Duodenal mucosa (tissue), 2 donors: ENCODE results near the gene CUL7.

Source experiments
- H3K27ac ChIP-seq: one replicate; pipeline ENCODE4 v1.7.0; 2013; ENCODE audit warnings: low read depth, low read length
- H3K27me3 ChIP-seq, 2 donors: one replicate each; pipeline ENCODE4 v1.7.0; 2013; ENCODE audit warnings: low read length in 2 of 2, control low read depth in 1 of 2; ENCODE audit not compliant: insufficient read depth in 2 of 2, control insufficient read depth in 1 of 2
- H3K36me3 ChIP-seq, 2 donors: one replicate each; pipeline ENCODE4 v1.7.0; 2013; ENCODE audit warnings: low read length in 2 of 2, control low read depth in 1 of 2; ENCODE audit not compliant: insufficient read depth in 2 of 2, control insufficient read depth in 1 of 2
- H3K4me1 ChIP-seq, 2 donors: one replicate each; pipeline ENCODE4 v1.7.0; 2013; ENCODE audit warnings: low read length in 2 of 2, control low read depth in 1 of 2; ENCODE audit not compliant: insufficient read depth in 2 of 2, control insufficient read depth in 1 of 2
- H3K4me3 ChIP-seq, 2 donors: one replicate each; pipeline ENCODE4 v1.7.0; 2013; ENCODE audit warnings: low read length in 2 of 2, low read depth in 1 of 2
- H3K9ac ChIP-seq, 2 donors: one replicate each; pipeline ENCODE4 v1.7.0; 2013; ENCODE audit warnings: low read length in 2 of 2, low read depth in 1 of 2
- H3K9me3 ChIP-seq, 2 donors: one replicate each; pipeline ENCODE4 v1.7.0; 2013; ENCODE audit warnings: low read length in 2 of 2, control low read depth in 1 of 2; ENCODE audit not compliant: control insufficient read depth in 1 of 2

The CUL7 gene

DNA sequence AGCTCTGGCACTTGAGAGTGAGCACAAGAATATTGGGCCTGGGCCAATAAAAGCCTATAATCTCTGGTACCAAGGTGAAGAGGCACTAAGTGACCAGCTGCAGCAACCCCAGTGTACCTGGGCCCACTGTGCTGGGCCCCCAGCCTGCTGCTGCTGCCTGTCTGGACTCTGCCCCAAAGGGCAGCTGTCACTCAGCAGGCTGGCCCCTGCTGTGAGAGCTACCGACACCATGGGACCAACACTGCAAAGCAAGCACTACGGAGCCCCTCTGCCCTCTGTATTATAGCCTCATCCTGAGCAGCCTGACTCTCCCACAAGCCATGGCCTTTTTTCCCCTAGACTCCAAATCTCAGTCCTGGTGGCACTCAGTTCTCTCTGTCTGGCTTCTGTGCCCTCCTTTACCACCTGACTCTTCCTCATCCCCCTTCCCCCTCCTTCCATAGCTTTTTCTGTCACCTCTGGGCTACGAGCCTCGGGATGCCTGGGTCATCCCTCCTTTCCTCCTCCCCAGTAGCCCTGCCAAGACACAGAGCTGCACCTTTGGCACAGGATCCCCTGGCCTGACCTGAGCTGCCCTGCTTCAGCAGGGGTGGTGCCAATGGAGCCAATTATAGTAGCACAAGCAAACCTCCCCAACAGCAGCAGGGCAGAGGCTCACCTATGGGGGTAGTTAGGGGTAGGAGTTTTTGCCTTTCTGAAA lies 18.0 kb downstream of the CUL7 start:
- Histone ChIP-seq H3K9me3 (no peaks in the 10 kb centered on the region), H3K4me3 (no peak overlapping the region), H3K27ac (no peak overlapping the region), H3K9ac (no peak overlapping the region), H3K36me3 (peaks cover 36 to 65% of the 10 kb centered on the region in 2 donors), H3K27me3 (no peaks in the 10 kb centered on the region), H3K4me1 (no peaks in the 10 kb centered on the region)

DNA sequence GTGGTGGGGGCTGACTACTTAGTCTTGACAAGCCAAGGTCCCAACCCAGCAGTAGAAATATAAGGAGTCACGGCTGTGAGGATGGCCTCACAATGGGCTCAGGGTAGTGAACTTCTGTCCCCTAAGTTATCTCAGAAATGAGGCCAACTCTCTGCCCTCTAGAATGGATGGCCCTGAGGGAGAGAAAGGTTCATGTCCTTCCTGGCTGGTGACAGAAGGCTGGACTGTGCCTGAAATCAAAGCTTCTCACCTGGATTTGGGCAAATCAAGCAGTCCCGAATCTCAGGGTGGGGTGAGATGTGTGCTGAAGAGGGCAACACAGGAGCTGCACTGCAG lies 19.5 kb downstream of the CUL7 start:
- Histone ChIP-seq H3K36me3 (peaks cover 39 to 64% of the 10 kb centered on the region in 2 donors), H3K4me3 (no peak overlapping the region), H3K27ac (no peak overlapping the region)

DNA sequence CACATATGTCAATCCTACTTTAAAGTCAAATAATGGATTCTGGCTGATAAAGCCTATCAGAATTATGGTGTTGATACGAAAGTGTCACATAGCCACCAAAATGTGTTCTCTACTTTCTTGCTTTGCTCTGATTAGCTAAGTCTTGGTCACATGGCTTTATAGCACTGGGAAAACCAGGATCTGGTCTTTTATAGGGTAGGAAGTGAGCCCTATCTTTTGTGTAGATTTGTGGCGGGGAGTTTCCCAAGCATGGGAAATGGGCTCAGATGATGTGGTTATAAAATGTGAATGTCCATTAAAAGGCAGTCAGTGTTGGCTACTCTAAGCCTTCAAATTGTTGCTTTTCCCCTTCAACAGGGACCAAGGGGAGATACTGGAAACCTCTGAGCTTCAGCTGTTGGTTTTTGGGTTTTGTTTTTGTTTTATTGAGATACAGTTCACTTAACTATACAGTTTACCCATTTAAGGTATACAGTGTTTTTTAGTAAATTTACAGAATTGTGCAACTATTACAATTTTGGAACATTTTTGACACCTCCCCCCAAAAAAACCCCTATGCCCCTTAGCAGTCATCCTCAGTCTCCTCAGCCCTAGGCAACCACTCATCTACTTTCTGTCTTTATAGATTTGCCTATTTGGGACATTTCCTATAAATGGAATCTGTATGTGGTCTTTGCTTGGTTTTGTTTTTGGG lies 20.0 kb downstream of the CUL7 start:
- H3K36me3 ChIP-seq = peaks cover 39 to 64% of the 10 kb centered on the region in 2 donors
- H3K9me3 ChIP-seq = no peaks in the 10 kb centered on the region
- no peak overlapping the region for H3K27ac ChIP-seq
- H3K27me3 ChIP-seq = no peaks in the 10 kb centered on the region
- no peaks in the 10 kb centered on the region for H3K4me1 ChIP-seq
- no peak overlapping the region for H3K4me3 ChIP-seq
- no peak overlapping the region for H3K9ac ChIP-seq

More for the DNA sequence above, 19.5 kb downstream of the CUL7 start:
- Histone ChIP-seq H3K9me3 (no peaks in the 10 kb centered on the region), H3K9ac (no peak overlapping the region), H3K4me1 (no peaks in the 10 kb centered on the region), H3K27me3 (no peaks in the 10 kb centered on the region)

DNA sequence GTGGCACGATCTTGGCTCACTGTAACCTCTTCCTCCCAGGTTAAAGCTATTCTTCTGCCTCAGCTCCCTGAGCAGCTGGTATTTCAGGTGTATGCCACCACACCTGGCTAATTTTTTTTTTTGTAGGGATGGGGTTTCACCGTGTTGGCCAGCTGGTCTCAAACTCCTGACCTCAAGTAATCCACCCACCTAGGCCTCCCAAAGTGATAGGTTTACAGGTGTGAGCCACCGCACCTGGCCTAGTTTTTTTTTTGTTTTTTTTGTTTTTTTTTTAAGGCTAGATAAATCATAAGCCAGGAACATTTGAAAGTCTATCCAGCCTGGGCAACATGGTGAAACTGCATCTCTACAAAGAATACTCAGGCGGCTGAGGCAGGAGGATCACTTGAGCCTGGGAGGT lies 21.3 kb downstream of the CUL7 start:
- Histone ChIP-seq H3K9ac (no peak overlapping the region), H3K36me3 (peaks cover 34 to 64% of the 10 kb centered on the region in 2 donors), H3K27me3 (no peaks in the 10 kb centered on the region), H3K4me3 (no peak overlapping the region), H3K4me1 (no peaks in the 10 kb centered on the region), H3K9me3 (no peaks in the 10 kb centered on the region), H3K27ac (no peak overlapping the region)

DNA sequence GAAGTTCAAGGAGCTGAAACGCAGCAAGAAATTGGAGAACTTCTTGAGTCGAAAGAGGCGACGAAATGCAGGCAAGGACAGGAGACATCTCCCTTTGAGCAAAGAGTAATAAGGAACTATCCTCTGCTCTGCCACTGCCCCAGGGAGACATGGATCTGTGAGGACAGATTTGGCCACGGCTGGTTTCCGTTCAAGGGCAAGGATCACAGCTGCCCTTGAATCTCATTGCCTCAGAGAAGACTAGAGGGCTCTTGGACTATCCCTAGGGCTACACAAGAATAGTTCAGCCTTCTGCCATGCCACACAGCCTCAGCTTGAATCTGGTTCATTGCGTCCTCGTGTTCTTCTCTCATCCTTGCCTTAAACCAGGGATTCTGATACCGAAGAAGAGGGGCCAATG lies 24.5 kb downstream of the CUL7 start:
- Histone ChIP-seq H3K4me1 (no peaks in the 10 kb centered on the region), H3K9me3 (no peaks in the 10 kb centered on the region), H3K27ac (no peak overlapping the region), H3K27me3 (no peaks in the 10 kb centered on the region), H3K36me3 (peaks cover 33 to 71% of the 10 kb centered on the region in 2 donors), H3K9ac (no peak overlapping the region), H3K4me3 (no peak overlapping the region)

DNA sequence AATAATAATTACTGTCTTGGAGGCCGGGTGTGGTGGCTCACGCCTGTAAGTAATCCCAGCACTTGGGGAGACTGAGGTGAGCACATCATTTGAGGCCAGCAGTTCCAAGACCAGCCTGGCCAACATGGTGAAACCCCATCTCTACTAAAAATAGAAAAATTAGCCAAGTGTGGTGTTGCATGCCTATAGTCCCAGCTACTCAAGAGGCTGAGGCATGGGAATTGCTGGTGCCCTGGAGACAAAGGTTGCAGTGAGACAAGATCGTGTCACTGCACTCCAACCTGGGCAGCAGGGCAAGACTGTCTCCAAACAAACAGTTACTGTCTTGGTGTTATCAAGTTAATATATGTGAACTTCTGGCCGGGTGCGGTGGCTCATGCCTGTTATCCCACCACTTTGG lies 27.3 kb downstream of the CUL7 start:
- H3K4me1 ChIP-seq = peaks cover 0 to 9% of the 10 kb centered on the region in 2 donors
- H3K9me3 ChIP-seq = no peaks in the 10 kb centered on the region
- H3K36me3 ChIP-seq = peaks cover 32 to 60% of the 10 kb centered on the region in 2 donors
- H3K27ac ChIP-seq = no peak overlapping the region
- no peak overlapping the region for H3K9ac ChIP-seq
- H3K4me3 ChIP-seq = no peak overlapping the region
- no peaks in the 10 kb centered on the region for H3K27me3 ChIP-seq

DNA sequence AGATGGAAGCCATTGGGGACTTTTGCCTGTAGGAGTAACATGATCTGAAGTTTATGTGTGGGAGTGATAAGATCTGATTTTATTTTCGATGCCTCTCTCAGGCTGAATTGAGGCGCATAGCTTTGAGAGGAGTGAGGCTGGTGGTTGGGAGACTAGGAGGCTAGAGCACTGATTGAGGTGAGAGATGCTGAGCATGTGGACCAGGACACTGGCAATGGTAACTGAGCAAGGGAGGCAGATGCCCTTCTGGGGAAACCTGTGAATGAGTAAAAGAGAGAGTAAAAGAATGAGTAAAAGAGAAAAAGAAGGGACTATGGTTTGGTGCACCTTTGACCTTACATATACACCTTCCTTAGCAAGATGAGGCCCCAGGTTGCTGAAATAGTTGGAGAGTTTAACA lies 29.2 kb downstream of the CUL7 start:
- no peaks in the 10 kb centered on the region for H3K27me3 ChIP-seq
- no peak overlapping the region for H3K27ac ChIP-seq
- peaks cover 30 to 57% of the 10 kb centered on the region in 2 donors for H3K36me3 ChIP-seq
- H3K4me3 ChIP-seq = no peak overlapping the region
- no peak overlapping the region for H3K9ac ChIP-seq
- peaks cover 6 to 17% of the 10 kb centered on the region in 2 donors for H3K4me1 ChIP-seq
- no peaks in the 10 kb centered on the region for H3K9me3 ChIP-seq

DNA sequence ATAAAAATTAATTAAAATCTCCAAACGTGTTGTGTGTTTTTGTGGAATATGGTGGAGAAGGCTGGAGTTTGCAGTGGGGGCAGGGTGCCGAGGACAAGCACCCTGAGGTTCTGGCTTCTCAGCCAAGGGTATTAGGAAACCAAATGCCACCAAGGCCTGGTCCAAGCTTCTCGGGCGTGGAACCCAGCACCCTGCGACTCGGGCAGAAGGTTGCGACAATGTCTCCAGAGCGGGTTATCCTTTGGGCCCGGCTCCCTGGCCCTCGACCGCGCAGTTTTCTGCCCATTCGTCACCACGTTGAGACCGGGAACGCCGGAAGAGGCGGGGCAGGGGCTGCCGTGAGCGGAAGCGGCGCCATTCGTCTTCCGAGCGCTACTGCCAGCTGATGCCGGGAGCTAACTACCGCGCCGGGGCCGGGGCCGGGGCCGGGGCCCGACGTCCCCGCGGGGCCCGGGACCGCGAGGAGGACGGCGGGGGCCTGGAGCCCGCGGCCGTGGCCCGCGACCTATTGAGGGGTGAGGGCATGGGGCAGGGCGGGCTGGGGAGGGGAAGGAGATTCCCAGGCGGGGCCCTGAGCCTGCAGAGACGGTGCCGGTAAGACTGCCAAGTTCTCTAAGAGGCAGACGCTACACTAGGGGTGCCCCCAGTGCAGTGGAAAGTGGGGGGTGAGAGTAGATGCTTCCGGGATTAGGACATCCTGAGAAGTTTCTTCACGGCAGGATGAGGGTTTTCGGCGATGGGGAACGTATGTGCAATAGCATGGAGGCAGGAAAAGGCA lies 32.2 kb downstream of the CUL7 start, which contains the start of gene RRP36:
Gene RRP36, plus strand, starts transcription at position 354 of the 778 bp plus-strand sequence. Its CDS starts 32 bp downstream, at position 386.
- Histone ChIP-seq H3K27me3 (no peaks in the 10 kb centered on the region), H3K9ac (peak within 1 kb of the TSS; percentile 68 to 86), H3K36me3 (peaks cover 36 to 52% of the 10 kb centered on the region in 2 donors), H3K4me1 (peaks cover 10 to 21% of the 10 kb centered on the region in 2 donors), H3K4me3 (peak within 1 kb of the TSS; percentile 96 to 98), H3K27ac (peak within 1 kb of the TSS; percentile 73), H3K9me3 (no peaks in the 10 kb centered on the region)

DNA sequence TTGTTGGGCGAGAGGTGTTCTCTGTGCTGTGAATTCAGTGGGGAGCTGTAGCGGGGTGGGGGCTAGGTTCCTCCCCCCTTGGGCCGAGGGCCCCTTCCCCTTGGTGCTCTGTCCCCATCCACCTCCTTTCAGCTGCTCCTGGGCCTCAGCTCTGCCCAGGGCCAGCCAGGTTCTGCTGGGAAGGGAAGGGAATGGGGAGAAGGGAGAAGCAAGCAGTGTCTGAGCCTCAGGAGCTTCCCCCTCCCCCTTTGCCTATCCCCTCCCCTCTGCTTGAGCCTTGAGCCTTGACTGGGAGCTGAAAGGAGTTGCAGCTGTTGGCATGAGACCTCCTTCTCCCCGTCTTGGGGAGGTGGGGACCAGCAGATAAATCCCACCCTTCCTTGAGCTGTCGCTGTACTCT lies 32.8 kb downstream of the CUL7 start:
- Histone ChIP-seq H3K4me3 (peak overlapping the region; percentile 96 to 98), H3K27ac (no peak overlapping the region), H3K9ac (peak overlapping the region; percentile 40 to 51), H3K9me3 (no peaks in the 10 kb centered on the region), H3K4me1 (peaks cover 12 to 27% of the 10 kb centered on the region in 2 donors), H3K36me3 (peaks cover 34 to 45% of the 10 kb centered on the region in 2 donors), H3K27me3 (no peaks in the 10 kb centered on the region)
